Nephron (organoid): ENCODE data around the gene HHATL.

Experiments used
- H3K27ac Mint-ChIP-seq, 3 experiments: 2 replicates each; pipeline ENCODE4 v1.8.0; 2020; ENCODE audit warnings: mixed read lengths in 3 of 3, mild to moderate bottlenecking in 2 of 3, moderate library complexity in 1 of 3
- H3K27me3 Mint-ChIP-seq: 2 replicates; pipeline ENCODE4 v1.8.0; 2021; ENCODE audit warnings: low read depth, mild to moderate bottlenecking, moderate library complexity, mixed read lengths
- H3K36me3 Mint-ChIP-seq: 2 replicates; pipeline ENCODE4 v1.8.0; 2020; ENCODE audit warnings: low read depth, mixed read lengths
- H3K4me1 Mint-ChIP-seq: 2 replicates; pipeline ENCODE4 v1.8.0; 2020; ENCODE audit warnings: mixed read lengths
- H3K4me3 Mint-ChIP-seq, 3 experiments: 2 replicates each; pipeline ENCODE4 v1.8.0; 2020; ENCODE audit warnings: mild to moderate bottlenecking in 3 of 3, mixed read lengths in 3 of 3, moderate library complexity in 2 of 3
- H3K9me3 Mint-ChIP-seq: 2 replicates; pipeline ENCODE4 v1.8.0; 2020; ENCODE audit warnings: mixed read lengths
- CTCF ChIP-seq, 3 experiments: fragments of 200-600 bp; sonication (generic); IDR thresholded peaks; one replicate each; pipeline ENCODE4 v1.5.0; 2021; ENCODE audit warnings: antibody characterized with exemption in 3 of 3; ENCODE audit not compliant: unreplicated experiment in 3 of 3

HHATL gene

GRCh38 chr3:42685891-42686820, 16.4 kb downstream of the HHATL start:
- Mint-ChIP-seq H3K27ac (no peak overlapping the region), H3K36me3 (no peaks in the 10 kb centered on the region), H3K9me3 (no peaks in the 10 kb centered on the region), H3K4me3 (peak overlapping the region in 2 of 3 experiments; percentile 79 to 80), H3K4me1 (peaks cover 44% of the 10 kb centered on the region), H3K27me3 (peaks cover 21% of the 10 kb centered on the region)
- TF ChIP-seq CTCF (IDR thresholded peaks at IDR 0.05; ENCODE audit: unreplicated experiment in 3 of 3), result no peak

GRCh38 chr3:42685363-42685881, 17.2 kb downstream of the HHATL start, which contains the start of gene KLHL40:
Gene KLHL40, plus strand, starts transcription at chr3:42685537. Its CDS starts 82 bp downstream, at chr3:42685619.
- Mint-ChIP-seq H3K27me3 (peaks cover 15% of the 10 kb centered on the region), H3K36me3 (no peaks in the 10 kb centered on the region), H3K4me3 (peak within 1 kb of the TSS in 2 of 3 experiments; percentile 79 to 80), H3K4me1 (peaks cover 44% of the 10 kb centered on the region), H3K27ac (no peak within 1 kb of the TSS), H3K9me3 (no peaks in the 10 kb centered on the region)
- TF ChIP-seq CTCF (IDR thresholded peaks at IDR 0.05; ENCODE audit: unreplicated experiment in 3 of 3), result no peak

- Mint-ChIP-seq H3K9me3 (no peaks in the 10 kb centered on the region), H3K27me3 (peaks cover 15% of the 10 kb centered on the region)
These were observed 17.8 kb downstream of the HHATL start for GRCh38 chr3:42684632-42685362.

DNA sequence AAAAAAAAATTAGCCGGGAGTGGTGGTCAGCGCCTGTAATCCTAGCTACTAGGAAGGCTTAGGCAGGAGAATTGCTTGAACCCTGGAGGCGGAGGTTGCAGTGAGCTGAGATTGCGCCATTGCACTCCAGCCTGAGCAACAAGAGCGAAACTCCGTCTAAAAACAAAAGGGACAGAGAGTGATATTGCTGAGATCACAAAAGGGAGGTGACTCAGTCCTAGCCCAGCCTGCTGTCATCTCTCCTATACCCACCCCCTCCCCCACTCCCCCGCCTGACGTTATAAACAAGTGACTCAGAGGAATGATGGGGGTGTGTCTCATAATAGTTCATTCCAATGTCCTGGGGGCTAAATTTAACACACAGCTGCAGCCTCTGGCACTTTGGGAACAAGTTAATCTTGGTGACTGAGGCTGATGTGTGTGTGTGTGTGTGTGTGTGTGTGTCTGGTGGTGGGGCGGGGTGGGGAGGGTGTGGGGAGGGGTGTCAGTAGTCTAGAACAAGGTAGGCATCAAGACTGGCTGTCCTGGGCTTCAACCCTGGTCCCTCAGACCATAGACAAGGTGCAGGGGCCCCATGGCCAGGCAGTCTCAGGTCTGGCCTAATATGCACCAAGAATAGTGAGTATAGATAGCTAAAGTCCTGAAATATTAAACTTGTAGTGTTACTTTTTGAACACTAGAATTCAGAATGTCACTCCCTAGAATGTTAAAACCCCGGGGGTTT, 18.6 kb downstream of the HHATL start:
- Mint-ChIP-seq H3K4me3 (peak overlapping the region in 1 of 3 experiments; percentile 11), H3K27me3 (peaks cover 9% of the 10 kb centered on the region), H3K27ac (peak overlapping the region in 1 of 3 experiments; percentile 59), H3K36me3 (no peaks in the 10 kb centered on the region), H3K9me3 (no peaks in the 10 kb centered on the region), H3K4me1 (peaks cover 34% of the 10 kb centered on the region)
- TF ChIP-seq CTCF (IDR thresholded peaks at IDR 0.05; ENCODE audit: unreplicated experiment in 3 of 3), result no peak

More at GRCh38 chr3:42684632-42685362, 17.8 kb downstream of the HHATL start:
- H3K4me1 Mint-ChIP-seq, result peaks cover 39% of the 10 kb centered on the region
- no peak for TF ChIP-seq CTCF (IDR thresholded peaks at IDR 0.05; ENCODE audit: unreplicated experiment in 3 of 3)
- no peaks in the 10 kb centered on the region for H3K36me3 Mint-ChIP-seq
- peak overlapping the region in 1 of 3 experiments; percentile 79 for H3K4me3 Mint-ChIP-seq
- no peak overlapping the region for H3K27ac Mint-ChIP-seq

DNA sequence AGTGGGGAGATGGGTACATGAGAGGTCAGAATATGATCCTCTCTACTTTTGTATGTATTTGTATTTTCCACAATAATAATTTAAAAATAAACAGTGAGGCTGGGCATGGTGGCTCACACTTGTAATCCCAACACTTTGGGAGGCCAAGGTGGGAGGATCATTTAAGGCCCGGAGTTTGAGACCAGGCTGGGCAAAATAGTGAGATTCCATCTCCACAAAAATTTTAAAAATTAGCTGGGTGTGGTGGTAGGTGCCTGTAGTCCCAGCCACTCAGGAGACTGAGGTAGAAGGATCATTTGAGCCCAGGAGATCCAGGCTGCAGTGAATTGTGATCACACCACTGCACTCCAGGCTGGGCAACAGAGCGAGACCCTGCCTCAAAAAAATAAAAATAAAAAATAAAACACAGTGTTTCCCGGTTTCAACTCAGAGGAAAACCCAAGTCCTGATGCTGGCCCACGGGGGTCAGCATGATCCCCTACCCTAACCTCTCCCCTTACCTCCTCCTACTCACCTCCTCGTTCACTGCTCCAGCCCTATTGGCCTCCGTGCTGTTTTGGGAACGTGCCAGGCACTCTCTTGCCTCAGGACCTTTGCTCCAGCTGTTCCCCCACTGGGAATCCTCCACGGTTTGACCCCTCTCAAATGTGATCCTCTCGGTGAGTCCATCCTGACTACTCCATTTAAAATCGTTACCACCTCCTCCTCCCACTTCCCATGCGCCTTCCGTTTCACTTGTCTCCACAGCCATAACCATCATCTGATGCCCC, 20.1 kb downstream of the HHATL start:
- H3K4me1 Mint-ChIP-seq, result peaks cover 31% of the 10 kb centered on the region
- TF ChIP-seq CTCF (IDR thresholded peaks at IDR 0.05; ENCODE audit: unreplicated experiment in 3 of 3), result no peak
- H3K36me3 Mint-ChIP-seq, result no peaks in the 10 kb centered on the region
- H3K27ac Mint-ChIP-seq, result no peak overlapping the region
- peaks cover 6% of the 10 kb centered on the region for H3K9me3 Mint-ChIP-seq
- H3K27me3 Mint-ChIP-seq, result peaks cover 9% of the 10 kb centered on the region
- H3K4me3 Mint-ChIP-seq, result no peak overlapping the region
